Fibroblast of mammary gland (primary cell): Measurements from ENCODE around the gene BRSK2.
"Not testable (repeated sequence)": the region's sequence is repeated elsewhere in the genome, so short reads cannot be mapped to it uniquely, and the experiment has no call there.

ENCODE experiments used
- DNase-seq: peaks from one replicate; pipeline ENCODE4 v3.0.0-alpha.2; 2010; ENCODE audit warnings: low read depth
- H3K4me3 ChIP-seq: 2 replicates; pipeline ENCODE4 v1.5.1; 2011; ENCODE audit warnings: low read depth, mild to moderate bottlenecking, low read length, moderate library complexity; ENCODE audit not compliant: control insufficient read depth
- CTCF ChIP-seq: conservative IDR thresholded peaks from 2 replicates; pipeline ENCODE4 v1.5.1; 2011; ENCODE audit warnings: low read depth, low read length, inconsistent platforms; ENCODE audit not compliant: control insufficient read depth, insufficient read depth

Gene BRSK2

DNA sequence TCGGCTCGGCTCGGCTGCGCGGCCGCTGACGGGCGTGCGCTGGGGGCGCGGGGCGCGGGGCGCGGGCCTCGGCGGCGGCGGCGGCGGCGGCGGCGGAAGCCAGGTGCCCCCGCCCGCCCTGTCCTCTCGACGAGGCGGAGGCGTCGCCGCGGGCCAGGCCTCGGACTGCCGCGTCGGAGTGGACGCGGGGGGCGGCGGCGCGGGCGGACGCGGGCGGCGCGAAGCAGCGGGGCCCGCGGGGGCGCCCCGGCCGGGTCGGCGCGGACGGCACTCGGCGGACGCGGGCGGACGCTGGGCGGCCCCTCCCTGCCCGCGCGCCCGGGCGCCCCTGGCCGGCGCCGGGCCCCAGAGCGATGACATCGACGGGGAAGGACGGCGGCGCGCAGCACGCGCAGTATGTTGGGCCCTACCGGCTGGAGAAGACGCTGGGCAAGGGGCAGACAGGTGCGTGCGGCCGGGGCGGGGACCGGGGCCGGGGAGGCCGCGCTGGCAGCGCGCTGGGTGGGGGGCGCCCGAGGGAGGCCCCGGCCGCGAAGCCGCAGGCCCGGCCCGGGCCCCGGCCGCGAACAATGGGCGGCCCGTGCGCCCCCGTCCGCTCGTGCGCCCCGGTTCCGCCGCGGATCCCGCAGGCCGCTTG, at the start of gene BRSK2:
TSS of gene BRSK2 (plus strand) at position 3 of the 637 bp plus-strand sequence. CDS start at position 354, 351 bp downstream.
- H3K4me3 ChIP-seq = peak within 1 kb of the TSS; percentile 44
- DNase-seq = no peak
- TF ChIP-seq CTCF = no peak

DNA sequence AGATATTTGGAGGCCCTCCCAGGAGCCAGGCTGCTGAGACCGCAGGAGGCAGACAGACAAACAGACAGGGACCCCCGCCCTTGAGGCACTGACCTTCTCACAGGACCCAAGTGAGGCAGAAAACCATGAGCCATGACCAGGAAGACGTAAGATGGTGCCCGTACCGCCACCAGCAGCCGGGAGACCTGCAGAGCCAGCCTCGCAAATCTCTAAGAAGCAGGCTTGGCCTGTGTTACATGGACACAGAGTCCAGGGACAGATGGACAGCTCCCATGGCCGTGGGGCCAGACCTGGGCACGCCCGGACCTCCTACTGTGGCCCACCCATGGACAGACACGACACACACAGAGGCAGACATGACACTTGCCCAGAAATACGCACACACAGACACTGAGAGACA, 49.6 kb upstream of the BRSK2 start:
- no peak overlapping the region for H3K4me3 ChIP-seq
- TF ChIP-seq CTCF = no peak
- no peak for DNase-seq

- H3K4me3 ChIP-seq, DNase-seq: not testable (repeated sequence)
Observed at GRCh38 chr11:1341226-1341625, 48.5 kb upstream of the BRSK2 start.

GRCh38 chr11:1341928-1342524, 47.7 kb upstream of the BRSK2 start:
- TF ChIP-seq CTCF = no peak
- no peak overlapping the region for H3K4me3 ChIP-seq
- DNase-seq = peak; percentile 27

- no peak overlapping the region for H3K4me3 ChIP-seq
- TF ChIP-seq CTCF = no peak
- no peak for DNase-seq
Observed at GRCh38 chr11:1342946-1343345, 46.8 kb upstream of the BRSK2 start.

GRCh38 chr11:1343391-1344055, 46.2 kb upstream of the BRSK2 start:
- H3K4me3 ChIP-seq = no peak overlapping the region
- TF ChIP-seq CTCF = no peak
- DNase-seq = no peak

DNA sequence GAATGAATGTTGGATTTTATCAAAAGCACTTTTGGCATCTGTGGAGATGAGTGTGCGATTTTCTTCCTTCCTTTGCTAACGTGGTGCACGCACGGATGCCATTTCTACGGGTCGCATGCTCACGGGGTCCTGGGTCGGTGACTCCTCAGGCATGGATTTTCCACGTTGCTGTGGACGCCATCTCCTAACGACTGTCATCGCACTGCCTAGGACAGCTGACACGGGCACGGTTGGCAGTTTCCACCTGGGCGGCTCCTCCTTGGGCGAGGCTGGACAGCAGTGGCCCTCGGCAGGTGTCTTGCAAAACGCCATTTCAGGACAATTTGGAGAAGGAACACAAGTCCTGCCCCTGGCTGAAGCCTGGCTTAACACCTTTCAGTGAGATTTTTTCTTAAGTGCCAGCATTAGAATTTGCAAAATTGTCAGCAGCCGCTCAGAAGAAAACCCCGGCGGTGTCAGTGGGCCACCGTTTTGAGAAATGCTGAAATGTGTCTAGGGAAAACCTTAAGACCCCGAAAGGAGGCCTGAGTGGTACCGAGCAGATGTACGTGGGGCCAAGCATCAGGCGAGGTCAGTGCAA, 45.6 kb upstream of the BRSK2 start:
- no peak for DNase-seq
- TF ChIP-seq CTCF = no peak
- no peak overlapping the region for H3K4me3 ChIP-seq
